GM12878 (cell line): Measurements from ENCODE around the gene FUBP1. TPM values are rescaled to one million over a fixed set of nuclear protein-coding genes. Genes with fewer than 3 reads are reported as not detected.

Experiments
- ATAC-seq: fragments of 200-7000 bp; cut with Tn5 transposase; 3 replicates; pipeline ENCODE4 v1.9.1; 2020; ENCODE audit warnings: mild to moderate bottlenecking, moderate library complexity
- BruUV-seq: library from RNA; stranded (reverse); fragments of 400-500 nt; replicated peaks from 2 replicates; lab custom pipeline; 2021; lab: Mats Ljungman, UMichigan
- CTCF ChIA-PET: fragments of 300-600 bp; sonication (Branson Sonifier 250); formaldehyde crosslinking; extraction: SDS; loops from one replicate; lab custom pipeline; 2021; ENCODE audit warnings: inconsistent platforms; lab: Yijun Ruan, JAX
- POLR2A ChIA-PET: fragments of 350-600 bp; formaldehyde crosslinking; extraction: SDS; loops from one replicate; lab custom pipeline; 2021; ENCODE audit warnings: inconsistent platforms; lab: Charles Lee
- RAD21 ChIA-PET: fragments of 300-600 bp; sonication (Branson Sonifier 250); formaldehyde crosslinking; loops from one replicate; lab custom pipeline; 2023; ENCODE audit warnings: antibody characterized with exemption; ENCODE audit not compliant: unreplicated experiment; lab: Charles Lee
- SMC1A ChIA-PET: fragments of 300-600 bp; sonication (Branson Sonifier 250); formaldehyde crosslinking; loops from one replicate; lab custom pipeline; 2023; ENCODE audit not compliant: unreplicated experiment, uncharacterized antibody; lab: Charles Lee
- DNase-seq: peaks from one replicate; pipeline ENCODE4 v3.0.0-alpha.2; 2011; ENCODE audit warnings: low read depth, low spot score
- FAIRE-seq: peaks from 3 replicates; lab custom pipeline; 2011; peaks lifted over from hg19 to GRCh38; lab: Jason Lieb, UNC
- H2AFZ ChIP-seq: 2 replicates; pipeline ENCODE4 v1.6.0; 2011; ENCODE audit warnings: low read depth, low read length, control low read depth; ENCODE audit not compliant: control insufficient read depth
- H3K27ac ChIP-seq: 2 replicates; pipeline ENCODE4 v1.5.1; 2011; ENCODE audit warnings: control low read depth; ENCODE audit not compliant: control insufficient read depth, insufficient read depth
- H3K27me3 ChIP-seq, 2 experiments: replicated peaks in 1 of 2; 2 replicates each; pipeline versions ENCODE4 v1.6.0 to v1.6.1; 2011; ENCODE audit warnings: low read length in 1 of 2; ENCODE audit not compliant: control insufficient read depth in 2 of 2, insufficient read depth in 2 of 2
- H3K36me3 ChIP-seq, 2 experiments: 2 replicates each; pipeline ENCODE4 v1.5.1; 2011; ENCODE audit warnings: low read length in 1 of 2; ENCODE audit not compliant: control insufficient read depth in 2 of 2, insufficient read depth in 2 of 2
- H3K4me1 ChIP-seq: 2 replicates; pipeline ENCODE4 v1.6.1; 2011; ENCODE audit warnings: mild to moderate bottlenecking, low read length, moderate library complexity, mixed read lengths; ENCODE audit not compliant: control insufficient read depth, insufficient read depth
- H3K4me2 ChIP-seq: 2 replicates; pipeline ENCODE4 v1.6.0; 2011; ENCODE audit warnings: control low read depth; ENCODE audit not compliant: control insufficient read depth, insufficient read depth
- H3K4me3 ChIP-seq: fragments of 200-600 bp; sonication (generic); 2 replicates; pipeline ENCODE4 v1.5.1; 2016
- H3K79me2 ChIP-seq: 2 replicates; pipeline ENCODE4 v1.6.0; 2011; ENCODE audit warnings: low read length; ENCODE audit not compliant: control insufficient read depth, insufficient read depth
- H3K9ac ChIP-seq: 2 replicates; pipeline ENCODE4 v1.8.0; 2011; ENCODE audit warnings: low read length, control low read depth, mixed read lengths; ENCODE audit not compliant: control insufficient read depth, insufficient read depth
- H3K9me3 ChIP-seq: replicated peaks from 3 replicates; pipeline ENCODE4 v1.5.1; 2011; ENCODE audit warnings: mild to moderate bottlenecking, low read length; ENCODE audit not compliant: control insufficient read depth, insufficient read depth
- H4K20me1 ChIP-seq: 2 replicates; pipeline ENCODE4 v1.6.0; 2011; ENCODE audit not compliant: control insufficient read depth, insufficient read depth
- EGR1 ChIP-seq, 2 experiments: IDR thresholded peaks; 1 replicate in 1 of 2; 2 replicates in 1 of 2; pipeline ENCODE4 v1.6.1; 2011 to 2012; ENCODE audit warnings: low read depth in 2 of 2, low read length in 2 of 2, borderline replicate concordance in 1 of 2, mild to moderate bottlenecking in 1 of 2, moderate library complexity in 1 of 2
- JUNB ChIP-seq: IDR thresholded peaks from 2 replicates; pipeline ENCODE4 v1.6.1; 2016; ENCODE audit warnings: antibody characterized with exemption, mild to moderate bottlenecking
- MEF2B ChIP-seq: fragments of 450-650 bp; IDR thresholded peaks from 2 replicates; pipeline ENCODE4 v1.6.1; 2018; ENCODE audit warnings: mild to moderate bottlenecking, moderate library complexity; ENCODE audit not compliant: partially characterized antibody, poor library complexity, severe bottlenecking
- USF1 ChIP-seq: IDR thresholded peaks from 2 replicates; pipeline ENCODE4 v1.6.1; 2011; ENCODE audit warnings: borderline replicate concordance, low read depth, mild to moderate bottlenecking, moderate library complexity, mixed read lengths, low read length; ENCODE audit not compliant: insufficient read depth; ENCODE audit errors: extremely low read length
- YY1 ChIP-seq: IDR thresholded peaks from 2 replicates; pipeline ENCODE4 v1.6.1; 2011; ENCODE audit warnings: low read depth, mild to moderate bottlenecking, low read length
- ZNF217 ChIP-seq: fragments of 450-650 bp; IDR thresholded peaks from 2 replicates; pipeline ENCODE4 v1.6.1; 2017; ENCODE audit warnings: antibody characterized with exemption, mild to moderate bottlenecking
- WGBS: methylation state at CpG from one replicate; pipeline ENCODE4 v1.1.6; 2016; ENCODE audit warnings: low lambda C conversion rate; ENCODE audit not compliant: insufficient replicate concordance, insufficient coverage; ENCODE audit errors: missing lambda C conversion rate; 5-methylcytosine and 5-hydroxymethylcytosine counted together
- in situ Hi-C: fragments of 300-500 bp; cut with MboI; formaldehyde crosslinking; loops from 9 replicates; pipeline ENCODE4 v1.14.3; 2018; ENCODE audit warnings: mixed read lengths
- intact Hi-C: fragments of 100-400 bp; cut with micrococcal nuclease; formaldehyde crosslinking; loops from one replicate; pipeline ENCODE4 v1.14.2; 2022; ENCODE audit not compliant: unreplicated experiment
- polyA plus RNA-seq, 11 experiments: library from polyadenylated mRNA; depleted of rRNA in 4 of 11; unstranded in 6 of 11; stranded (reverse) in 5 of 11; fragments of >200 nt; fragmentation: Nextera tagmentation in 4 of 11; fragmentation: Illumina TruSeq in 1 of 11; extraction: Ambion mirVana in 4 of 11; extraction: Trizol in 1 of 11; gene quantifications; 1 replicate in 1 of 11; 2 replicates in 10 of 11; pipeline versions ENCODE4 v1.2.1 to v1.2.3, GENCODE V29; 2011 to 2016; ENCODE audit warnings: inconsistent platforms in 2 of 11, missing spikeins in 2 of 11, low read depth in 1 of 11
- total RNA-seq, 4 experiments: library from RNA; depleted of rRNA in 3 of 4; stranded (reverse); fragments of >200 nt in 3 of 4; fragmentation: Illumina TruSeq in 1 of 4; extraction: Trizol in 1 of 4; gene quantifications; 2 replicates each; pipeline versions ENCODE4 v1.2.1 to v1.2.3, GENCODE V29; 2013 to 2021

FUBP1 gene
- total and polyA plus RNA-seq, 10 of the 15 experiments (the other 5 are each of a cell fraction or from before 2014, with no cell fraction given), result 110 to 343 (median 191) TPM

GRCh38 chr1:78009836-78010235 is 31.0 kb upstream of the FUBP1 start (continued):
- no peak for TF ChIP-seq USF1
- no peak for TF ChIP-seq MEF2B

- in situ Hi-C loops (no loop called here), intact Hi-C loops (loop anchor here (5.0 to 10.0 kb wide), 2 partner anchors 324 to 643 kb away; partner anchors contain the start of gene ZZZ3)
- Histone ChIP-seq H2AFZ (no peak overlapping the region), H4K20me1 (no peaks in the 10 kb centered on the region), H3K27me3 (no peaks in the 10 kb centered on the region), H3K9ac (no peak overlapping the region), H3K4me2 (no peak overlapping the region), H3K27ac (no peak overlapping the region), H3K79me2 (peaks cover 53% of the 10 kb centered on the region), H3K4me3 (no peak overlapping the region; the same call in 1 of the 2 replicates), H3K4me1 (no peaks in the 10 kb centered on the region), H3K36me3 (no peaks in the 10 kb centered on the region; a peak in 1 of 4 replicates)
- FAIRE-seq (no peak), DNase-seq (no peak), ATAC-seq (no peak)
- ChIA-PET SMC1A (interaction anchor here (1.6 to 2.0 kb wide), 2 partner anchors 10 to 105 kb away, joined by 3 to 8 read pairs; no protein-coding TSS in a partner anchor), CTCF (interaction anchor here (1.1 to 1.7 kb wide), 2 partner anchors 14 to 31 kb away, joined by 3 to 10 read pairs; partner anchors contain the start of gene FUBP1), RAD21 (interaction anchor here (1.2 to 3.7 kb wide), 3 partner anchors 31 to 251 kb away, joined by 3 to 14 read pairs (median 4); partner anchors contain the start of gene FUBP1), POLR2A (interaction anchor here (0.9 to 15.3 kb wide), 4 partner anchors 11 to 640 kb away, joined by 3 to 312 read pairs (median 4); partner anchors contain the start of genes FUBP1 and IFI44)
- no TSS peak for BruUV-seq
- 96% methylated on average over 3 of the region's 3 CpGs for WGBS
- TF ChIP-seq YY1, result no peak
- TF ChIP-seq EGR1 (IDR thresholded peaks at IDR 0.05; ENCODE audit: borderline replicate concordance in 1 of 2, low read depth in 2 of 2, low read length in 2 of 2), result no peak
- no peak for TF ChIP-seq ZNF217
- TF ChIP-seq JUNB, result no peak
- TF ChIP-seq, all 136 proteins: peak for 0
- no peaks in the 10 kb centered on the region; the same call in 2 of the 3 replicates for H3K9me3 ChIP-seq
Observed at GRCh38 chr1:78009276-78009675, 30.4 kb upstream of the FUBP1 start.
